K562 (cell line): ENCODE data around the gene SPRED2. TPM values are rescaled to one million over a fixed set of nuclear protein-coding genes. Genes with fewer than 3 reads are reported as not detected.

Experiments
- CBX8 ChIP-seq: fragments of 200-600 bp; sonication (generic); IDR thresholded peaks from 2 replicates; pipeline ENCODE4 v1.6.1; 2012; ENCODE audit warnings: borderline replicate concordance, mixed run types, low read depth, mild to moderate bottlenecking, moderate library complexity, mixed read lengths, low read length, control low read depth, inconsistent platforms; ENCODE audit not compliant: poor library complexity, severe bottlenecking; ENCODE audit errors: extremely low read depth
- RBM17 ChIP-seq: fragments of 200-400 bp; formaldehyde crosslinking; IDR thresholded peaks from 2 replicates; pipeline ENCODE4 v1.6.1; 2017; ENCODE audit warnings: low read depth, mild to moderate bottlenecking, low read length, borderline replicate concordance
- RUNX1 ChIP-seq: sonication (generic); IDR thresholded peaks from 2 replicates; pipeline ENCODE4 v1.6.1; 2016; ENCODE audit warnings: antibody characterized with exemption, low read depth
- TCFL5 ChIP-seq: fragments of 250-450 bp; sonication (Bioruptor Pico); conservative IDR thresholded peaks from 2 replicates; pipeline ENCODE4 v1.6.1; 2021; ENCODE audit warnings: mild to moderate bottlenecking, moderate library complexity, matching md5 sums
- ZNF609 ChIP-seq: sonication (generic); formaldehyde crosslinking; IDR thresholded peaks from 2 replicates; pipeline ENCODE4 v1.8.1; 2023; ENCODE audit warnings: missing genetic modification reagents, mild to moderate bottlenecking, borderline replicate concordance
- ZNF77 ChIP-seq: fragments of 250-450 bp; sonication (Bioruptor Pico); IDR thresholded peaks from 2 replicates; pipeline ENCODE4 v1.5.0; 2020
- polyA plus RNA-seq, 8 experiments: library from polyadenylated mRNA; depleted of rRNA in 4 of 8; stranded (reverse) in 5 of 8; unstranded in 3 of 8; fragments of >200 nt; fragmentation: Nextera tagmentation in 2 of 8; fragmentation: Illumina TruSeq in 1 of 8; extraction: Ambion mirVana in 2 of 8; extraction: Trizol in 1 of 8; gene quantifications; 2 replicates each; pipeline versions ENCODE4 v1.2.1 to v1.2.3, GENCODE V29; 2011 to 2014; ENCODE audit warnings: inconsistent platforms in 1 of 8, missing spikeins in 1 of 8
- total RNA-seq, 7 experiments: library from RNA; depleted of rRNA in 6 of 7; stranded (reverse); fragments of >200 nt in 6 of 7; fragmentation: Illumina TruSeq in 2 of 7; extraction: Trizol in 2 of 7; gene quantifications; 2 replicates each; pipeline versions ENCODE4 v1.2.1 to v1.2.3, GENCODE V29; 2011 to 2021; ENCODE audit warnings: low replicate concordance in 1 of 7
- TF ChIP-seq, protein P1 (sequence below), 2 experiments: IDR thresholded peaks; 2 replicates each; pipeline ENCODE4 v1.6.1; 2012; ENCODE audit warnings: improper control_type of control experiment in 2 of 2, low read depth in 2 of 2, low read length in 2 of 2, borderline replicate concordance in 1 of 2
- TF ChIP-seq, protein P2 (sequence below): fragments of 450-650 bp; IDR thresholded peaks from 2 replicates; pipeline ENCODE4 v1.6.1; 2016; ENCODE audit warnings: low read depth
- TF ChIP-seq, protein P3 (sequence below): sonication (generic); formaldehyde crosslinking; IDR thresholded peaks from 2 replicates; pipeline ENCODE4 v1.8.0; 2022; ENCODE audit warnings: mild to moderate bottlenecking, low read depth, missing genetic modification reagents

SPRED2 gene
- total and polyA plus RNA-seq, 9 of the 15 experiments (the other 6 are each of a cell fraction or from before 2014, with no cell fraction given), result 4.6 to 50.8 (median 14.1) TPM

GRCh38 chr2:65278531-65278981 is 153.8 kb downstream of the SPRED2 start (continued):
- TF ChIP-seq, protein P1, sequence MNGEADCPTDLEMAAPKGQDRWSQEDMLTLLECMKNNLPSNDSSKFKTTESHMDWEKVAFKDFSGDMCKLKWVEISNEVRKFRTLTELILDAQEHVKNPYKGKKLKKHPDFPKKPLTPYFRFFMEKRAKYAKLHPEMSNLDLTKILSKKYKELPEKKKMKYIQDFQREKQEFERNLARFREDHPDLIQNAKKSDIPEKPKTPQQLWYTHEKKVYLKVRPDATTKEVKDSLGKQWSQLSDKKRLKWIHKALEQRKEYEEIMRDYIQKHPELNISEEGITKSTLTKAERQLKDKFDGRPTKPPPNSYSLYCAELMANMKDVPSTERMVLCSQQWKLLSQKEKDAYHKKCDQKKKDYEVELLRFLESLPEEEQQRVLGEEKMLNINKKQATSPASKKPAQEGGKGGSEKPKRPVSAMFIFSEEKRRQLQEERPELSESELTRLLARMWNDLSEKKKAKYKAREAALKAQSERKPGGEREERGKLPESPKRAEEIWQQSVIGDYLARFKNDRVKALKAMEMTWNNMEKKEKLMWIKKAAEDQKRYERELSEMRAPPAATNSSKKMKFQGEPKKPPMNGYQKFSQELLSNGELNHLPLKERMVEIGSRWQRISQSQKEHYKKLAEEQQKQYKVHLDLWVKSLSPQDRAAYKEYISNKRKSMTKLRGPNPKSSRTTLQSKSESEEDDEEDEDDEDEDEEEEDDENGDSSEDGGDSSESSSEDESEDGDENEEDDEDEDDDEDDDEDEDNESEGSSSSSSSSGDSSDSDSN (IDR thresholded peaks at IDR 0.05; ENCODE audit: borderline replicate concordance in 1 of 2, low read depth in 2 of 2, low read length in 2 of 2), result no peak
- no peak for TF ChIP-seq TCFL5
- no peak for TF ChIP-seq CBX8
- TF ChIP-seq, protein P2, sequence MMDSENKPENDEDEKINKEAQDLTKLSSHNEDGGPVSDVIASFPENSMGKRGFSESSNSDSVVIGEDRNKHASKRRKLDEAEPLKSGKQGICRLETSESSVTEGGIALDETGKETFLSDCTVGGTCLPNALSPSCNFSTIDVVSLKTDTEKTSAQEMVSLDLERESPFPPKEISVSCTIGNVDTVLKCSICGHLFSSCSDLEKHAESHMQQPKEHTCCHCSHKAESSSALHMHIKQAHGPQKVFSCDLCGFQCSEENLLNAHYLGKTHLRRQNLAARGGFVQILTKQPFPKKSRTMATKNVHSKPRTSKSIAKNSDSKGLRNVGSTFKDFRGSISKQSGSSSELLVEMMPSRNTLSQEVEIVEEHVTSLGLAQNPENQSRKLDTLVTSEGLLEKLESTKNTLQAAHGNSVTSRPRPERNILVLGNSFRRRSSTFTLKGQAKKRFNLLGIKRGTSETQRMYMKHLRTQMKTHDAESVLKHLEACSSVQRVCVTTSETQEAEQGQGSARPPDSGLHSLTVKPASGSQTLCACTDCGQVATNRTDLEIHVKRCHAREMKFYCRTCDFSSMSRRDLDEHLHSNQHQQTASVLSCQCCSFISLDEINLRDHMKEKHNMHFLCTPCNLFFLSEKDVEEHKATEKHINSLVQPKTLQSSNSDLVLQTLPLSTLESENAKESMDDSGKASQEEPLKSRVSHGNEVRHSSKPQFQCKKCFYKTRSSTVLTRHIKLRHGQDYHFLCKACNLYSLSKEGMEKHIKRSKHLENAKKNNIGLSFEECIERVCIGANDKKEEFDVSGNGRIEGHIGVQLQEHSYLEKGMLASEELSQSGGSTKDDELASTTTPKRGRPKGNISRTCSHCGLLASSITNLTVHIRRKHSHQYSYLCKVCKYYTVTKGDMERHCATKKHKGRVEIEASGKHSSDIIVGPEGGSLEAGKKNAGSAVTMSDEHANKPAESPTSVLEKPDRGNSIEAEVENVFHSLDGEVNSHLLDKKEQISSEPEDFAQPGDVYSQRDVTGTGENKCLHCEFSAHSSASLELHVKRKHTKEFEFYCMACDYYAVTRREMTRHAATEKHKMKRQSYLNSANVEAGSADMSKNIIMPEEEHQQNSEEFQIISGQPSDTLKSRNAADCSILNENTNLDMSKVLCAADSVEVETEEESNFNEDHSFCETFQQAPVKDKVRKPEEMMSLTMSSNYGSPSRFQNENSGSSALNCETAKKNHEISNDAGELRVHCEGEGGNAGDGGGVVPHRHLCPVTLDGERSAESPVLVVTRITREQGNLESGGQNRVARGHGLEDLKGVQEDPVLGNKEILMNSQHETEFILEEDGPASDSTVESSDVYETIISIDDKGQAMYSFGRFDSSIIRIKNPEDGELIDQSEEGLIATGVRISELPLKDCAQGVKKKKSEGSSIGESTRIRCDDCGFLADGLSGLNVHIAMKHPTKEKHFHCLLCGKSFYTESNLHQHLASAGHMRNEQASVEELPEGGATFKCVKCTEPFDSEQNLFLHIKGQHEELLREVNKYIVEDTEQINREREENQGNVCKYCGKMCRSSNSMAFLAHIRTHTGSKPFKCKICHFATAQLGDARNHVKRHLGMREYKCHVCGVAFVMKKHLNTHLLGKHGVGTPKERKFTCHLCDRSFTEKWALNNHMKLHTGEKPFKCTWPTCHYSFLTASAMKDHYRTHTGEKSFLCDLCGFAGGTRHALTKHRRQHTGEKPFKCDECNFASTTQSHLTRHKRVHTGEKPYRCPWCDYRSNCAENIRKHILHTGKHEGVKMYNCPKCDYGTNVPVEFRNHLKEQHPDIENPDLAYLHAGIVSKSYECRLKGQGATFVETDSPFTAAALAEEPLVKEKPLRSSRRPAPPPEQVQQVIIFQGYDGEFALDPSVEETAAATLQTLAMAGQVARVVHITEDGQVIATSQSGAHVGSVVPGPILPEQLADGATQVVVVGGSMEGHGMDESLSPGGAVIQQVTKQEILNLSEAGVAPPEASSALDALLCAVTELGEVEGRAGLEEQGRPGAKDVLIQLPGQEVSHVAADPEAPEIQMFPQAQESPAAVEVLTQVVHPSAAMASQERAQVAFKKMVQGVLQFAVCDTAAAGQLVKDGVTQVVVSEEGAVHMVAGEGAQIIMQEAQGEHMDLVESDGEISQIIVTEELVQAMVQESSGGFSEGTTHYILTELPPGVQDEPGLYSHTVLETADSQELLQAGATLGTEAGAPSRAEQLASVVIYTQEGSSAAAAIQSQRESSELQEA, result no peak
- TF ChIP-seq, protein P3, sequence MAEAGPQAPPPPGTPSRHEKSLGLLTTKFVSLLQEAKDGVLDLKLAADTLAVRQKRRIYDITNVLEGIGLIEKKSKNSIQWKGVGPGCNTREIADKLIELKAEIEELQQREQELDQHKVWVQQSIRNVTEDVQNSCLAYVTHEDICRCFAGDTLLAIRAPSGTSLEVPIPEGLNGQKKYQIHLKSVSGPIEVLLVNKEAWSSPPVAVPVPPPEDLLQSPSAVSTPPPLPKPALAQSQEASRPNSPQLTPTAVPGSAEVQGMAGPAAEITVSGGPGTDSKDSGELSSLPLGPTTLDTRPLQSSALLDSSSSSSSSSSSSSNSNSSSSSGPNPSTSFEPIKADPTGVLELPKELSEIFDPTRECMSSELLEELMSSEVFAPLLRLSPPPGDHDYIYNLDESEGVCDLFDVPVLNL (CRISPR knock-in tag), result no peak
- TF ChIP-seq ZNF77 (CRISPR knock-in tag), result no peak
- no peak for TF ChIP-seq RBM17
- TF ChIP-seq RUNX1, result no peak
- no peak for TF ChIP-seq ZNF609 (CRISPR knock-in tag)
